OCI-LY3 (cell line): ENCODE results near the gene POU3F4.

Experiments
- H2AFZ ChIP-seq: fragments of 200-600, 300-600 bp; shearing (Covaris generic); 2 replicates; pipeline ENCODE4 v1.6.0; 2014; ENCODE audit warnings: antibody characterized with exemption, low read depth, low read length
- H3K27ac ChIP-seq: fragments of 200-600, 300-600 bp; sonication (generic); 2 replicates; pipeline ENCODE4 v1.5.1; 2014; ENCODE audit warnings: mild to moderate bottlenecking, low read length, moderate library complexity, mixed read lengths
- H3K27me3 ChIP-seq: fragments of 200-600, 300-600 bp; sonication (generic); 2 replicates; pipeline ENCODE4 v1.6.1; 2014; ENCODE audit warnings: low read depth, low read length, mixed read lengths
- H3K36me3 ChIP-seq: fragments of 200-600, 300-600 bp; sonication (generic); replicated peaks from 2 replicates; pipeline ENCODE3; 2014; ENCODE audit warnings: low read depth, low read length, mixed read lengths
- H3K4me1 ChIP-seq: fragments of 300-600, 200-600 bp; sonication (generic); 2 replicates; pipeline ENCODE4 v1.6.1; 2014; ENCODE audit warnings: low read length, mixed read lengths
- H3K4me2 ChIP-seq: fragments of 200-600, 300-600 bp; sonication (generic); 2 replicates; pipeline ENCODE4 v1.6.1; 2014; ENCODE audit warnings: low read length, mixed read lengths
- H3K4me3 ChIP-seq: fragments of 300-600, 200-600 bp; sonication (generic); 2 replicates; pipeline ENCODE4 v1.5.1; 2014; ENCODE audit warnings: antibody characterized with exemption, mild to moderate bottlenecking, low read length, moderate library complexity
- H3K79me2 ChIP-seq: fragments of 300-600, 200-600 bp; shearing (Covaris generic); 2 replicates; pipeline ENCODE4 v1.6.1; 2014; ENCODE audit warnings: mild to moderate bottlenecking, low read length, mixed read lengths
- H3K9ac ChIP-seq: fragments of 300-600, 200-600 bp; shearing (Covaris generic); 2 replicates; pipeline ENCODE4 v1.6.0; 2014; ENCODE audit warnings: mild to moderate bottlenecking, low read length, moderate library complexity
- H3K9me3 ChIP-seq: fragments of 200-600, 300-600 bp; shearing (Covaris generic); 2 replicates; pipeline ENCODE4 v1.6.1; 2014; ENCODE audit warnings: low read length, mixed read lengths; ENCODE audit not compliant: insufficient read depth
- H4K20me1 ChIP-seq: fragments of 200-600, 300-600 bp; sonication (generic); 2 replicates; pipeline ENCODE4 v1.6.1; 2016; ENCODE audit warnings: low read length, mixed read lengths; ENCODE audit not compliant: insufficient read depth
- EZH2phosphoT487 ChIP-seq: fragments of 200-600 bp; shearing (Covaris generic); IDR thresholded peaks from 2 replicates; pipeline ENCODE4 v1.6.1; 2018; ENCODE audit warnings: antibody characterized with exemption, mixed run types, low read depth
- TF ChIP-seq, protein P1 (sequence below): fragments of 200-600, 300-600 bp; sonication (generic); IDR thresholded peaks from 2 replicates; pipeline ENCODE4 v1.5.1; 2014; ENCODE audit warnings: antibody characterized with exemption, low read length, low read depth

POU3F4 gene

DNA sequence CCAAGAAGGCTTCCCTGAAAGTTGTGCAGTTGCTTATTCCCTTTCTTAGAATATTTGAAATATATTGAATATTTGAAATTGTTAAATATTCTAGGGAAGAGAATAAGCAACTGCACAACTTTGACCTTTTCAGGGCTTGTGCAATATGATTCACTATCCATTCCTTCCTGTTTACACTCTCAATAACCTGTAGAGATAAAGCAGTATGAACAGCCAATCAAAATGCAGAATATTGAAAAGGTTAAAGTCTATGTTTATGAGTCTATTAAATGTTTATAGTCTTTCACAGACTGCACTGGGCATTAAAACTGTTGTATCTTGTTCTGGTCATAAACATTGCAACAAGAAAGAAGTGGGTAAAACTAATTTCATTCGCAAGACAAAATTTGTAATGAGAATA is 13.8 kb downstream of the POU3F4 start:
- no peak overlapping the region for H3K27ac ChIP-seq
- no peaks in the 10 kb centered on the region for H3K27me3 ChIP-seq
- H3K9ac ChIP-seq, result no peak overlapping the region
- H3K9me3 ChIP-seq, result no peaks in the 10 kb centered on the region
- H3K4me3 ChIP-seq, result no peak overlapping the region
- H3K36me3 ChIP-seq, result no peaks in the 10 kb centered on the region
- TF ChIP-seq, protein P1, sequence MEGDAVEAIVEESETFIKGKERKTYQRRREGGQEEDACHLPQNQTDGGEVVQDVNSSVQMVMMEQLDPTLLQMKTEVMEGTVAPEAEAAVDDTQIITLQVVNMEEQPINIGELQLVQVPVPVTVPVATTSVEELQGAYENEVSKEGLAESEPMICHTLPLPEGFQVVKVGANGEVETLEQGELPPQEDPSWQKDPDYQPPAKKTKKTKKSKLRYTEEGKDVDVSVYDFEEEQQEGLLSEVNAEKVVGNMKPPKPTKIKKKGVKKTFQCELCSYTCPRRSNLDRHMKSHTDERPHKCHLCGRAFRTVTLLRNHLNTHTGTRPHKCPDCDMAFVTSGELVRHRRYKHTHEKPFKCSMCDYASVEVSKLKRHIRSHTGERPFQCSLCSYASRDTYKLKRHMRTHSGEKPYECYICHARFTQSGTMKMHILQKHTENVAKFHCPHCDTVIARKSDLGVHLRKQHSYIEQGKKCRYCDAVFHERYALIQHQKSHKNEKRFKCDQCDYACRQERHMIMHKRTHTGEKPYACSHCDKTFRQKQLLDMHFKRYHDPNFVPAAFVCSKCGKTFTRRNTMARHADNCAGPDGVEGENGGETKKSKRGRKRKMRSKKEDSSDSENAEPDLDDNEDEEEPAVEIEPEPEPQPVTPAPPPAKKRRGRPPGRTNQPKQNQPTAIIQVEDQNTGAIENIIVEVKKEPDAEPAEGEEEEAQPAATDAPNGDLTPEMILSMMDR, result no peak
- TF ChIP-seq EZH2phosphoT487, result no peak
- no peaks in the 10 kb centered on the region for H4K20me1 ChIP-seq
- no peaks in the 10 kb centered on the region for H3K79me2 ChIP-seq
- H3K4me1 ChIP-seq, result no peaks in the 10 kb centered on the region
- H2AFZ ChIP-seq, result no peak overlapping the region
- no peak overlapping the region for H3K4me2 ChIP-seq

DNA sequence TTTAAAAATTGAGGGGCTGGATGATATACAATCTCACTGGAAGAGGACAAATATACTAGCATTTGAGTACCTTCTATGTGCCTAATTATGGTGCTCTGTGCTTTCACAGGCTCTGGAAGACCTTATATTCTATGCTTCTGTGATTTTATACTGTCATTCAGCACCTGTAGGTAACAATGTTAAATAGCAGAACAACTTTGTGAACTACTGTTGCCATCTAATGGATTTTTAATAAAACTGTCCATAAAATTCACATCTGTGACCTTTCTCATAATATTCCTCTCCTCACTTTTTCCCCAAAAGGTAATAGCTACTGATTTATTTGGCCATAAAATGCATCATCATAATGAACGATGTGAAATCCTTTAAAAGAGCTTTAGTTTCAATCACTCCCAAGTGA is 21.9 kb downstream of the POU3F4 start:
- no peaks in the 10 kb centered on the region for H3K27me3 ChIP-seq
- no peak for TF ChIP-seq EZH2phosphoT487
- TF ChIP-seq, protein P1, result peak; percentile 24

DNA sequence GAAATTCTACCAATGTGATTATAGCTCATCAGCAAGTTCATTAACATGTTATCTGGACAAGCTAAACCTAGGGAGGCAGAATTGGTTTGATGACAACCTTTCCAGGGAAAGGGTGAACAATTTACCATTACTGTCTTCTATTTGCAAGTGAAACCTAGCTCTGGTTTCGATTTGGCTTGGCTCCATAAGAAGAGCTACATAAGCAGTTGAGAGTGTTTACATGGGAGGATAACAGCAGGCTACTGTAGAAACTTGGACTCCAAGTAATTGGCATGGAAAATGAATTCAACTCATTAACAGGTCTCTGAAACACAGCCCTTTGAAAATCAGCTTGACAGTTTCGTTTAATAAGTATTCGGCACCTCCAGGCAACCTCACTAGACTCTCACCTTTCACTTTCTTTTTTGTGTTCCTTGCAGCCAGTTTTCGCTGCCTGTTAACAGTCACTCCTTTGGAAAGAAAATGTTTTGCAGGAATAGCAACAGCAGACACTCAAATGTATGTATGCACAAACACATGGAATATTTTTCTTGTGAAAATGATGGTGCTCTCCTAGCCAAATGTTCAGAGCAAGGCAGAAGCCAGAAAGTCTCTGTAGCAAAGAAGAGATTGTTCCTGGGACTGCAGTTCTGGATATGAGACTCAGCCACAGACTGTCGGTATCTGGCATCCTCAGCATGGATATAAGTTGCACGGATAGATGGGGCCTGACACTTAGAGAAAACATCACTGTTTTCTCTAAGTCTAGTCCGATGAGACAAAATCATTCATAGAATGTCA is 27.5 kb downstream of the POU3F4 start:
- Histone ChIP-seq H3K27me3 (no peaks in the 10 kb centered on the region), H3K9ac (peak overlapping the region; percentile 62), H3K9me3 (no peaks in the 10 kb centered on the region), H3K27ac (peak overlapping the region; percentile 53), H3K36me3 (no peaks in the 10 kb centered on the region), H3K79me2 (no peaks in the 10 kb centered on the region), H3K4me1 (peaks cover 16% of the 10 kb centered on the region), H3K4me2 (peak overlapping the region; percentile 97), H3K4me3 (peak overlapping the region; percentile 89), H2AFZ (peak overlapping the region; percentile 91), H4K20me1 (no peaks in the 10 kb centered on the region)
- TF ChIP-seq, protein P1, result no peak
- no peak for TF ChIP-seq EZH2phosphoT487

More for the DNA sequence above, 21.9 kb downstream of the POU3F4 start:
- H2AFZ ChIP-seq, result no peak overlapping the region
- H3K36me3 ChIP-seq, result no peaks in the 10 kb centered on the region
- peaks cover 2% of the 10 kb centered on the region for H3K4me1 ChIP-seq
- H3K9ac ChIP-seq, result no peak overlapping the region
- H3K4me2 ChIP-seq, result no peak overlapping the region
- H3K79me2 ChIP-seq, result no peaks in the 10 kb centered on the region
- no peaks in the 10 kb centered on the region for H4K20me1 ChIP-seq
- H3K4me3 ChIP-seq, result no peak overlapping the region
- H3K9me3 ChIP-seq, result no peaks in the 10 kb centered on the region
- no peak overlapping the region for H3K27ac ChIP-seq
